GM12874 (cell line): ENCODE data around the gene RASGRP1.

ENCODE experiments used
- CTCF ChIP-seq: IDR thresholded peaks from 2 replicates; pipeline ENCODE4 v1.5.1; 2011; ENCODE audit warnings: low read depth, mild to moderate bottlenecking, control low read depth, low read length, moderate library complexity; ENCODE audit not compliant: insufficient read depth

RASGRP1 gene

DNA sequence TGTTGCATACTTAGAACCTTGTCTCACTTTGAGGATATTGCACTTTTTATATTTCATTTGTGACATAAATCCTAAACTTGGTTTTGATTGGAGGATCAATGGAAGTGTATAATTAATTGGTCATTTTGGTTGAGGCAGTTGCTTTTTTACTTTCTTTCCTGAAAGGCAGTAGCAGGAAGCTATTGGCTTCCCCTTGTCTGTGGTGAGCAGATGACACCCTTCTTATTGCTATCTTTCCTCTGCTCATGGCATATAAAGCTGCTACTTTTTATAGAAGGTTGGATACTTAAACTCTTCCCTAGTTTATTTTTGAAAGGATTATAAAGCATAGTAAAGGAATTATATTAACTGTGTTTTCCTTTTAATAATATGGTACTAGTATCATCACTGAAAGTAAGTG lies 82.0 kb downstream of the RASGRP1 start:
- no peak for TF ChIP-seq CTCF

DNA sequence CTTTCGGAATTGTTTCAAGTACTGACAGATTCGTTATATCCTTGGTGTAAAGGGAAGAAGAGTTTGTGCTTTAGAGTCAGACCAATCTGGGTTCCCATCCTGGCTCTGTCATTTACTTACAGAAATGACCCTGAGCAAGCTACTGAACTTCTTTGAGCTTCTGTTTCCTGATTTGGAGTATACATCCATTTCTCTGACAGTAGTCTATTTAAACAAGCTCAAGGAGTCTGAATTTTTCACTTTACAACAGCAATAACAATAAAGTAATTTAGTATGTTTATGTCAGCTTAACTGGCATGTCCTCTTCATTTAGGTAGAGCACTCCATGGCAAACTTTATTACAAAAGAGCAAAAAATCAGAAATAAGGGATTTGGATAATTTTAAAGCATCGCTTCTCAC lies 82.9 kb downstream of the RASGRP1 start:
- TF ChIP-seq CTCF, result no peak

GRCh38 chr15:38481113-38481512 lies 83.5 kb downstream of the RASGRP1 start:
- no peak for TF ChIP-seq CTCF

DNA sequence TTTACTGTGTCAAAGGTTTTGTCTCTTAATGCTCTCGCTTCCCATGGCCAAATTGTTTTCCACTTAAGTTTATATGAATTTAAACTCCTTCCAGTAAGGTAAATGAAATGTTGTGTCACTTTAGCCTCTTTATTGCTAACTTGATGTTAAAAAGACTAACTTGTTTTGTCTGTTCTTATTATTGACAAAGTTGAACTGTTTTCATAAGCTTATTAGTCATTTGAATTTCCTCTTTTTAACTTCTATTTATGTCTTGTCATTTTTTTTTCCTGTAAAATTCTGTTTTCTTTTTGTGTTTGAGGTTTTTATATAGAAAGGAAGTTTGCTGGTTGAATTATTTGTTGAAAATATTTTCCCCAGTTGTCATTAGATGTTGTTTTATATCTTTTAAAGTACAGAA lies 84.9 kb downstream of the RASGRP1 start:
- no peak for TF ChIP-seq CTCF

DNA sequence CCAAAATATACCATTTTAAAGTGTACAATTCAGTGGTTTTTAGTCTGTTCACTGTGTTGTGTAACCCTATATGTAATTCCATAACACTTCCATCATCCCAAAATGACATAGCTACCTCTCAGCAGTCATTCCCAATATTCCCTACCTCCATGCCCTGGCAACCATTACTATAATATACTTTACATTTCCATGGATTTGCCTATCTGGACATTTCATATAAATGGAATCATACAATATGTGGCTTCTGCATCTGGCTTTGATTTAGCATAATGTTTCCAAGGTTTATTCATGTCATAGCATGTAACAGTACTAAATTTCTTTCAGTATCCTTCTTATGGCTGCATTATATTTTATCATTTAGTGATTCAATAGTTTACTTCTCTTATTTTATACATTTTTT lies 85.3 kb downstream of the RASGRP1 start:
- no peak for TF ChIP-seq CTCF

DNA sequence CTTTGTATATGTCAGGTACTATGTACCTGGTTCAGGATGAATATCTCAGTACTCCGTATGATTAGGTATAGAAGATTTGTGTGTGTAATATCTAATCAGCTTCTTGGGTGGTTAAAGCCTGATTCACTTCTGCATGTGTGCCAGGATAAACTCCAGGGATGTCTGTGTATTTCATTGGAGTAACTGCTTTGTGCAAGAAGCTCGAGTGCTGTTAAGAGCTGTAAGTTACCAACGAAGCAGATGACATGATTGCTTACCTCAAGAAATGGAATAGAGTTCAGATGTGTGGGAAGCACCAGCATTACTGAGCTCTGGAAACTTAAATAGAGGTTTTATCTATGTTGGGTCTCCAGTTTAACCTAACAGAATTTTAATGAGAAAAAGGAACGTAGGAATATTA lies 87.0 kb downstream of the RASGRP1 start:
- TF ChIP-seq CTCF, result no peak

- TF ChIP-seq CTCF, result no peak
Observed at GRCh38 chr15:38476120-38476519, 88.5 kb downstream of the RASGRP1 start.

GRCh38 chr15:38475361-38475760 lies 89.3 kb downstream of the RASGRP1 start:
- no peak for TF ChIP-seq CTCF
